HL-60 (cell line): ENCODE measurements around the gene WFIKKN2.

Experiments
- CTCF ChIP-seq: IDR thresholded peaks from one replicate; pipeline ENCODE4 v1.5.1; 2011; ENCODE audit warnings: low read length, control low read depth, inconsistent platforms; ENCODE audit not compliant: insufficient read depth
- POLR2AphosphoS5 ChIP-seq: IDR thresholded peaks from 2 replicates; pipeline ENCODE4 v1.6.1; 2012; ENCODE audit warnings: low read depth
- REST ChIP-seq: IDR thresholded peaks from 2 replicates; pipeline ENCODE4 v1.6.1; 2012; ENCODE audit warnings: low read depth; ENCODE audit not compliant: insufficient replicate concordance

DNA sequence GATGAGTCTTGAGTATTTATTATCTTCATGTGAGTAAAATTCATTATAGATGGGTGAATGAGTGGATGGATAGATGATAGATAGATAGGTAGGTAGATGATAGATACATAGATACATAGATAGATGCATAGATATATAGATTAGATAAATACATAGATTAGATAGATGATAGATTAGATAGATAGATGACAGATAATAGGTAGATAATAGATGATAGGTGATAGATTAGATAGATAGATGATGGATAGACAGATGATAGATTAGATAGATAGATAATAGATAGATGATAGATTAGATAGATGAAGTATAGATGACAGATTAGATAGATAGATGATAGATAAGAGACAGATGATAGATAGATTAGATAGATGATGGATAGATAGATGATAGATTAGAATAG is 21.8 kb upstream of the WFIKKN2 start:
- TF ChIP-seq CTCF = no peak
- no peak for TF ChIP-seq REST
- no peak for TF ChIP-seq POLR2AphosphoS5
